DMS 273 treated with DMSO at 0.1 percent for 48 hours (cell line): ENCODE data around the gene FBXW11.

Source experiments
- DNase-seq: peaks from one replicate; lab custom pipeline; 2025; lab: John Stamatoyannopoulos, UW

FBXW11 gene

DNA sequence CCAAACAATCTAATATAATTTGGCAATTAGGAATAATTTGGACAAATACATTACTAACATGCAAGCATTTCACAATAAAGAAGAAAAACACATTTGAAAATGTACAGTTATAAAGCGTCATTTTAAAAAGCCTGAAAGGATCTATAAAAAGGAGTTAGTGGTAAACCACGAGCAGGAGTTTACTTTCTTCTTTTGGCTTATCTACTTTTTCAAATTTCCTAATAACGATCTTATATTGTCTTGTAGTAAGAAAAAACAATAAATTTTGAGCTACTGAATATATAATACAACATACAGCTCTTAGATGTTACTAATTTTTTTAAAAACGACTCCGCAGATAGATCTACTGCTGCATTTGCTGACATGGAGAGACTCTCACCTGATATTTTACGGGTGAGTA is 141.0 kb downstream of the FBXW11 start:
- DNase-seq: no peak

GRCh38 chr5:171863935-171864334 is 142.5 kb downstream of the FBXW11 start:
- no peak for DNase-seq

DNA sequence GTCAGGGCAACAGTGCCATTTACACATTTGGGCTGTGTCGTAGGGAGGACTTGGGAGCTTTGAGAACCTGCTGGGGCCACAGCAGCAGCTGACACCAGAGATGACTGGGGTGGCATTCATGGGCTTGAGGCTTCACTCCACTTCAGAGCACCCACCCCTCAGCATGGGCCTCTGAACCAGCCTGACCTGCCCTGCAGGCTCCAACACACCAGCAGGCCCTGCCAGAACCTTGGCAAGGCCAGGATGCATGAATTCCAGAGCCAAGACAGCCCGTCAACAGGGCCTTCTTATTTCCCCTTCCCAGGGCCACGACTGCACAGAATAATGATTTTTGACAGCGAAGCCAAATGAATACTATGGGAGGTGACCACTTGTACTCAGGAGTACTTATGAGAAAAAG is 143.8 kb downstream of the FBXW11 start:
- no peak for DNase-seq

DNA sequence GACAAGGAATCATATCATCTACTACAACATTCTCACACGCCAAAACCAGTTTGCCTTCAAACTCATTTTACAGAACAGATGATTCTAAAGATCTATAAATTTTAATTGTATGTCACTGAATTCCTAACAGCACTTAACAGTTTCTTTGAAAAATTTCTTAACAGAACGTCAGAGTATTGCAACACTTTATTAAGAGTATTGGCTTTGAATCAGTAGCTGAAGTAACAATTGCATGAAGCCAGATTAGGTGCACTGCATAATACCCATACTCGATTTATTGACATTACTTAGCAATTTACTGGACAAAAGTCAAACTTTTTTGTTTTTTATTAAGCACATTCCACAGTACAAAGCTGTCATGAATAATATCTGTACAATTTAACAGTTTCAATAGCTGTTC is 145.1 kb downstream of the FBXW11 start:
- DNase-seq: no peak

- DNase-seq: no peak
Measured at GRCh38 chr5:171858303-171858702, 148.1 kb downstream of the FBXW11 start.

DNA sequence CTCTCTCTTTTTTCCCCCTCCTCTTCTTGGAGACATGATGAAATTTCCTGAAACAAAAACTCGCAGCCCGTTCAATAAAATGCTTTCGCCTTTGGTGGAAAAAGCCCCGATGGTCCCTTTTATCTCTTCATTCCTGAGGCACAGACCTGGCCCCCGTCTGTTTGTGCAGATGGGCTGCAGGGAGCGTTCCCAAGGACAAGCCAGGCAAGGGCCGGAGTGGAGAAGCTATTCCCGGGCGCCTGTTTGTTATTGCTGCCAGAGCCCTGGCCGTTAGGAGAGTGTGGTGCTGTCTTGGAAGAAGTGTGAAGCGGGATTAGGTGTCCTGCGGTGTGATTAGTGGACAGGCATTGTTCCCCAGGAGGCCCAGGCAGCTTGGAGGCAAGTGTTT is 149.0 kb downstream of the FBXW11 start:
- DNase-seq: no peak

DNA sequence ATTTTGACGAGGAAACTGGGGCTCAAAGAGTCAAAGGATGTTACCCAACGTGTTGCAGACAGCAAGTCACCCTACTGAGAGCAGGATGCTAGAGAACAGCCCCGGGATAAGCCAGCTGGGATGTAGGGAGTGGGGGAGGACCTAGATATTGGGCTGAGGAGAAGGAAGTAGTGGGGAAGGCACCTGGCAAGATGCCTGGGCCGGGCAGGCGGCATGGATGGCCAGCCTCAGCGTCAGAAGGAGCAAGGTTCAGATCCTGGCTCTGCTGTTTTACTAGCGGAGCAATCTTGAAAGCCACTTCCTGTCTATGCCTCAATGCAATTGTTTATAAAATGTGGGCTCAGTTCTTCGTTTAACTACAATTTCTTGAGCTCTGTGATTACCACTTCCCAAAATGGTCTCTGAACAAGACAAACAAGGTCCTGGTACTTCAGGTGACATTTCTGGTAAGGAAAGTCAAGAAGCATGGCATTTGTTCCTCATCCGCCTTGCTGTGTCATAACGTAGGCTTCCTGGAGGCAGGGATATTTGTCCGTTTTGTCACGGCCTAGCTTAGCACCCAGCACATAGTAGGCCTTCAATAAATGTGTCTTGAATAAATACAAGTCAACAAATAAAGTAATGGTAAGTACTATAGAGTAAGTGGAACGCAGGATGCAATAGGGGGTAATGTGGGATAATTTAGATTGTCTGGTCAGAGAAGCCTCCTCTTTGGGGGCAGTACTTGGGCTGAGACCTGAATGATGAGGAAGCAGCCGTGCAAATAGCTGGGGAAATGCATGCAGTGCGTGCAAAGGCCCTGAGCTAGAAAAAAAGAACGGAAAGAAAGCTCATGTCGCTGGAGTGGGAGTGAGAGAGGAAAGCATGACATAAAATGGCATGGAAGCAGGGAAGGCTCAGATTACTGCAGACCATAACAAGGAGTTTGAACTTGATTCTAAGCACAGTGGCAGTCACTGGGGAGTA is 150.4 kb downstream of the FBXW11 start:
- DNase-seq: no peak

GRCh38 chr5:171855265-171855664 is 151.2 kb downstream of the FBXW11 start:
- DNase-seq: no peak

DNA sequence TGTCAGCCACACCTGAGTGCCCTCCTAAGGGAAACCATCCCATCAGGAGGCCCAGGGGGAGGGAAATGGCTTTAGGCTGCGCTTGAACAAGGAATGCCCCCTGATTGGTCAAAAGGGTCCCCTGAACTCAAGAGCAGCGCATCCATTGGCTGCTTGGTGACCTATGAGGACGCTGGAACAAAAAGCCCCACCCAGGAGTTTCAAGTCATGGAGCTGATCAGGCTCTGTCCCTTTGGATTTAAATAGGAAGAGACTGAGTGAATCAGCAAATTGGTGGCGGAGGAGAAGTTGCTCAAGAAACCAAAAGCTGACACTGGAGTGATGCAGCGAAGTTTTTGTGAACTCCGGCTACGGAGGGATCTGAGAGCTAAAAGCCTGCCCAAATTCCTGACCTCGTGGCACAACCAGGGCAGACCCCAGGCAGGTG is 154.2 kb downstream of the FBXW11 start:
- DNase-seq: no peak

GRCh38 chr5:171851251-171851650 is 155.2 kb downstream of the FBXW11 start:
- DNase-seq: no peak

DNA sequence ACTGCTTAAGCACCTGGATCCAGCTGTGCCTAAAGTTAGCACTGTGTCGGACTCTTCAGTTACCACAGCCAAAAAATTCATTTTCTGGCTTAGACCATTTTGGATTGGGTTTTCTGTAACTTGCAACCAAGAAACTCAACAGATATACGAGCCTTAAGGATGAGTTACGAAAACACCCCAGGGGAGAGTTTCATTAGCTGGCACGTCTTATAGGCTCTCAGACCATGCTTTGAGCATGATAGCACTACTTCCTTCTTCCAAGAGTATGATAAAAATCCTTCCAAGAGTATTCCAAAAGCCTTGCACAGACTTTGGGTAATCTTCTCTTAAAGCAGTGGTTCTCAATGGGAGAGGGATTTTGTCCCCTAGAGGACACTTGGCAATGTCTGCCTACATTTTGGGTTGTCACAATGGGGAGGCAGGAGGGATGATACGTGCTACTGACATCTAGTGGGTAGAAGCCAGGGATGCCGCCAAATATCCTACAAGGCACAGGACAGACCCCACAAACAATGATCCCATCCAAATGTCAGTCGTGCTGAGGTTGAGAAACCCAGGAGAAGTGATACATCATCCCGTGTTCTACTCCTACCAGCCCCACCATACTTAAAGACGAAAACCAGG is 156.0 kb downstream of the FBXW11 start:
- DNase-seq: no peak

GRCh38 chr5:171849585-171850323 is 156.7 kb downstream of the FBXW11 start:
- no peak for DNase-seq

DNA sequence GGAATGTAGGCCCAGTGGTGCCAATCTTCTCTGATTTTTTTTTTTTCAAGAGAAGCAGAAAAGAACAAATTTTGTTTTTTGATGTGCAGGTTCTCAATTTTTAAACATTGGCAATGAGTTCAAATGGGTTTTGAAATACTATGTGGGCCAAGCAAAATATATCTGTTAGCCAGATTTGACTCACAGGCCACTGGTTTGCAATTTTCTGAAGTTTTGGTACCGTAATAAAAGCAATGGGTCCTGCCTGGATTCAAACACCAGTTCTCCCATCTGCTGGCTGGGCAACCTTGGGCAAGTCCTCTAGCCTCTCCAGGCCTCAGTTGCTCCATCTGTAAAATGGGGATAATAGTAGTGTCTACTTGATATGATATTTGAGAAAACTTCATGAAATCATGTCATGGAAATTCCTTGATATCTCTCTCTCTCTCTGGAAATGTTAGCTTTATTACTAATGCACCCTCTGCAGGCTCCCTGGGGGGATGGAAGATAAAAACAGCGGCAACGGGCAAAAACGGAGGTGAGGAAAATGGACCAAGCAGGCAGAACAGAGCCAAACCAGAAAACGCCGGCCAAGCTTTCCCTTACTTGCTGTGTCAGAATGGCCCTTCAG is 157.4 kb downstream of the FBXW11 start:
- no peak for DNase-seq

DNA sequence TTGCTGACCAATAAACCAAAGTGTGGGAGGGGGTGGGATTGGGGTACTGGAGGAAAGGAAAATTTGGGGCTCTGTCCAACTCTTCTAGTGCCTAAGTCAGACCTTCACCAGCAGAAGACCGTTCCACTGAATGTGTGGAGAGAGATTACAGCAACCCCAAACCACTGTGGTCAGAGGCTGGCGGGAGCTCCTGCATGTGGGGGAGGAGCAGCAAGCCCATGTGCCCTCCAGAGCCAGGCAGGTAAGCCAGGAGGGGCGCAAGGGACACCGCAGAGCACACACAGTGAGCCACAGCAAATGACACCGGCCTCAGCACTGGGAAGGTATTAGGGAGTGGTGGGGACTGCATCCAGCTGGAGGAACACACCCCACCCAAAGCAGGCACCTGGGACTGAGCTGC is 158.0 kb downstream of the FBXW11 start:
- DNase-seq: no peak

GRCh38 chr5:171848006-171848405 is 158.4 kb downstream of the FBXW11 start:
- no peak for DNase-seq

DNA sequence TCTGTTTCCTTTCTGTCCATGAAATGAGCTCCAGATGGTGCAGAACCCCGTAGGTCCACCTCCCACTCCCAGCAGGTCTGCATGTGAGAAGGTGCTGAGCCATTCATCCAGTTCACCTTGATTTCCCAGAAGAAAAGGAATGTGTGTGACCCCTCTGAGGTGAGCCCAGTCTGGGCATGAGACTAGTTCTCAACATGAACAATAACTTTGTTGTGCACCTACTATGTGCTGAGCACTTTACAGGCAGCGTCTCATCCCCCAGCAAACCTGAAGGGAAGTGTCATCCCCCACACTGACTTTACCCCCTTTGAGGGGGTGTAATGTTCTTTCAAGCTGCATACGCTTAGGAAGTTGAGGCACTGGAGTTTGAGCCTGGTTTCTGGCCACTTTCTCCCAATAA is 159.4 kb downstream of the FBXW11 start:
- no peak for DNase-seq

GRCh38 chr5:171846323-171846722 is 160.1 kb downstream of the FBXW11 start:
- no peak for DNase-seq

DNA sequence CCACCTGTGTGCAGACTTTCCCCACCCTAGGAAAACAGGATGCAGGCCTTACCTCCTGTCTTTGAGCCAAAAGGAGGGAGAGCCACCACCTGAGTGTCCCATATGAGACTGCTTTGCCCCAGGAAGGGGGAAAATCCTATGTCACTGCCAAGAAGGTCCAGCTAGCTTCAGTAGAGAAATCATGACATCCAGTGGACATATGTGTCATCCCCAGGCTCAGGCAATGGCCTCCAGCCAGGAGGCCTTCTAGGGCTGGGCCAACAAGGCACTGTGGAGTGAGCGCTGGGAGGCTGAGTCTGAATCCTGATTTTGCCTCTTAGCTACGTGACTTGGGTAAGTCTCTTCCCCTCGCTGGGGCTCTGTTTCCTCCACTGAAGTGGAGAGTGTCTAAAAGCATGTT is 160.6 kb downstream of the FBXW11 start:
- DNase-seq: no peak

DNA sequence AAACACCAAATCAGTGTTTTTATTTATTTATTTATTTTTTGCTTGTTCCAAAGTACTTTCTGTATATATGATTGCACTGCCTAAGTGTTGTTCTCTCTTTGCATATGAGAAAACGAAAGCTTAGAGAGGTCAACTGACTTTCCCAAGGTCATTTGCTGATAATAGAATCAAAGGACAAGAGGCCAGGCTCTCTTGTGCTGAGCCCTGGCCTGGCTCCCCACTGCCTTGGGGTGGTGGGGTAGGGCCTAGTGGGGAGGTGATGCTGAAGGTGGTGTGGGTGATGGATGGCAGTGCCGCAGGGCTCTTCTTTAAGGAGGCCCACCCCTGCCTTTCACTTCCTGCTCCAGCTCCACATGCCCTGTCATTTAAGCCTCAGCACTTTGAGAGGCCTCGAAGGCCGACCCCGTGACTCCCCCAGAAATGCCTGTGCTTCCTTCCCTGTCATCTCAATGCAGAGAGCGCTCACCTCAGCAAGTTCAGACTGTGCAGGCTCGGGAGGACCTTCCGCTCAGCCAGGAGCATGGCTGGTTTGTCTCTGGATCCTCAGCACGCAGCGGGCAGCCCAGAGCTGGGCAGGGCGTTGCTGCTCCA is 161.3 kb downstream of the FBXW11 start:
- DNase-seq: no peak

DNA sequence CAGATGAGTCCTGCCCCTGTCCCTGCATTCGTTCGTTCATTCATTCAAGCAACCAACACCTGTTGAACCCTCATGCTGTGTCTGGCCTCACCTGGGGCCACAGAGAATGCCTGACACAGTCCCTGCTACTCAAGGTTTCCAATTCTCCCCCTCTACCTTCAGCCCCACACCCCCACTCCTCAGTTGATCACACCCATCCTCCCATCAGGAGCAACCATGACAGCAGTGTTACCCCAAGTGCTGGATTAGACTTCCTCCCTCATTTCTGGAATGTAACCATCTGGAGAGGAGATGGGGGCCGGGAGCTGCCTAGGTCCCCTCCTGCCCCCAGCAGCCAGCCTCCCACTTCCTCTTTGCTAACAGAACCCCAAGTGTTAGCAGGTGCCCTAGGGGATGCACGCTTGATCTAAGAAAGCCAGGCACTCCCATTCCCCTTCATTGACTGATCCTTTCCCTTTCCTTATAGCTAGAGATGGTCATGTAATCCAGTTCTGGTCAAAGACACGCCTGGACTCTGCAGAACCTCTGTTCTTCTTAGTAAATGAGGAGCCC is 163.6 kb downstream of the FBXW11 start:
- DNase-seq: no peak

DNA sequence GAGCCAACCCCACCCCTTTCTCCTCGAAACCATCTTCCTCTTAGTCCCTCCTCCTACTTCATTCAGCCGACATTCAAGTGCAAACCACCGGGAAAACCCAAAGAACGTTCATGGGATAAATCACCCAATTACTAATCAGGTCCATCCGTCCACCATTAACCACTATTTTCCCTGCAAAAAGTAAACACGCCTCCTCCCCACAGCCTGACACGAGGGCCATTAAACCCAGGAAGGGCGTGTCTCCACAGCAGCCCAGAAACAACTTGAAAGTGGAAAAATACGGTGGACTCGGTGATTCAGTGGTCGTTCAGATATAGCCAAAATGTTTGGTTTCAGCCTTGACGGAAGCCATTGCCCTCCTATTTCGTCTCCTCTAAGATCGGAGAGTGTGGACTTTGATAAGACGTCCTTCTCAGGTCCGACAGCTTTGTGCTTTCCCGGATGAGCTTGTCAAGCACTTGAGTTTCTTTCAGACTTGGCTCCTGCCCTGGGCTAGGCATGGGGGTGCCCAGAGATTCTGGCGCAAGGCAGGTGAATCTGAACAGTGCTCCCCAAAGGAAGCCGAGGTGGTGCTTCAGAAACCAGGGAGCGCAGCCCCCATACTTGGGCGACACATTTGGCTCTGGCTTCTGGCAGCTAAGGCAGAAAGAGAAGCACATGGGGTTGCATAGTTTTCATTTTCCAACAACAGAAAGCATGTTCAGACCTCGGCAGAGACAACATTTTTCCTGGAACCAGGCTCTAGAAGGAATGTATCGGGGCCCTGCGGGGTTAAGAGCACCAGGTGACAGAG is 164.3 kb downstream of the FBXW11 start:
- DNase-seq: no peak
